ENCODE results near the gene DOCK1.

DOCK1 gene

DNA sequence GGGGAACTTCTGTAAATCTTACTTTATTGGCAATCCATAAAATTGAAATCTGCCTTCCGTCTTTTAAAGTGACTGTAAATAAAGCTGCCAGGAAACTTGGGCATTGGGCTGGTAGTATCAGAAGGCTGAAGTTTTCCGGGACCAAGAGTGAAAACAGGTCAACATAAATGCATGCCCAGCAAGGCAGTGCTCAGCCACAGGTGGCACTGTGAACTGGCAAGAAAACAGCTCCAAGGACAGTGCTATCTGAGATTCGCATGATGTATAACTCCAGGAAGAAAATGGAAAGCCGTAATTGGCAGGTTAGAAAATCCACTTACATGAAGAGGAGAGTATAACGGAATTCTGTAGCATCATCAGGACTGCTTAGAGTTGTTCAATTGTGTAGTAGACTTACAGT lies 293.1 kb downstream of the DOCK1 start:
- no peaks in the 10 kb centered on the region for H3K9me3 ChIP-seq (ENCODE audit: control insufficient read depth, low read length)
- H3K27ac ChIP-seq (ENCODE audit: insufficient read depth, low read length, poor library complexity, severe bottlenecking): no peak overlapping the region
- H3K36me3 ChIP-seq (ENCODE audit: control insufficient read depth, insufficient read depth, low read length): no peaks in the 10 kb centered on the region
- DNase-seq: no peak
- H3K4me3 ChIP-seq (ENCODE audit: insufficient read depth, low read depth, low read length, poor library complexity, severe bottlenecking): no peak overlapping the region
- peaks cover 10% of the 10 kb centered on the region for H3K27me3 ChIP-seq (replicated peaks; ENCODE audit: control insufficient read depth, insufficient read depth, low read length, poor library complexity, severe bottlenecking)
- H3K4me1 ChIP-seq (ENCODE audit: control insufficient read depth, insufficient read depth, low read length, poor library complexity, severe bottlenecking): no peaks in the 10 kb centered on the region

DNA sequence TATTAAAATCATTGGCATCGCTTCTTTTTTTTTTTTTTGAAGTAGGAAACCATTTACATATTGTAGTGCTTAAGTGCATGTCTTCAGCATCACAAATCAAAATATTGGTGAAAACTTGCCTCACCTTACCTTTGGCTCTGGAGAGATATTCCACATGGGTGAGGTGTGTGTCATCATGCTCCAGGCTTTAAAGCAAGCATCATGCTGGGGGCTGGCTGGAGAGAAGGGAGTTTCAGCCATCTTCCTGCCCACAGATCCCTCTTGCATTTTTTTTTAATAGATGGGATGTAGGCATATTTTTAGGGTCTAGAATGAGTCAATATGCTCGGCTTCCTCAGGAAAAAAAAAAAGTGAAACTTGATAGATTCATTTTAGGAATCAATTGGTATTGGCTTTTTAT lies 293.5 kb downstream of the DOCK1 start:
- Histone ChIP-seq H3K9me3 (ENCODE audit: control insufficient read depth, low read length) (no peaks in the 10 kb centered on the region), H3K27me3 (replicated peaks; ENCODE audit: control insufficient read depth, insufficient read depth, low read length, poor library complexity, severe bottlenecking) (peaks cover 10% of the 10 kb centered on the region), H3K4me1 (ENCODE audit: control insufficient read depth, insufficient read depth, low read length, poor library complexity, severe bottlenecking) (no peaks in the 10 kb centered on the region), H3K4me3 (ENCODE audit: insufficient read depth, low read depth, low read length, poor library complexity, severe bottlenecking) (no peak overlapping the region), H3K36me3 (ENCODE audit: control insufficient read depth, insufficient read depth, low read length) (no peaks in the 10 kb centered on the region), H3K27ac (ENCODE audit: insufficient read depth, low read length, poor library complexity, severe bottlenecking) (no peak overlapping the region)
- DNase-seq: no peak

DNA sequence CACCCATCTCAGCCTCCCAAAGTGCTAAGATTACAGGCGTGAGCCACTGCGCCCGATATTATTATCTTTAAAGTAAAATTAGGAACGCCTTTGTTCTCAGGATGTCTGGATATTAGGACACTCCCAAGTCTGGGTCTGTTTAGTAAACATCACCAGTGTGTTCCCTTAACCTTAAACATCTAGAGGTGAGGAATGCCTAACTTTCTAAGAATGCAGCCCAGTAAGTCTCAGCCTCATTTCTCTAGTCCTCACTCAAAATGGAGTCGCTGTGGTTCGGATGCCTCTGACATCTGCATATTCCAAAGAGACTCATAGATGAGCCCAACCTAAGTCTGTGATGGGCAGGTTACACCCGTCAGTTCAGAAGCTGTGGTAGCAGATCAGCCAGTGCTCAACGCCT lies 295.4 kb downstream of the DOCK1 start:
- DNase-seq: no peak

DNA sequence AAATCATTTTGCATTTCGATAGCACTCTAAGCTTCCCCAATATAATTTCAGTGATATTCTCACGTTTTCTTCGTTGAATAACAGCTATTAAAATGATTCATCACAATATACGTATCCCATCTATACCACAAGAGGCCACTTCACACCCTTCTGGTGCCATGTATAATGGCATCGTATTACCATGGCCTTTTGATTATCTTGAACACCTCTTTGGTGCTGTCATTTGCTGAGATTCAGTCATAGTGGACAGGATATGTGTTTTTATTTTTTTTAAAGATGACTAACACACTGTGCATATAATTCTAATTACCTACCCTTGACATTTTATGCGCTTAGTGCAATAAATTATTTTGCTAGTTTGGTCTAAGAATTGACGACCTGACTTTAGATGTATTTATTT lies 297.8 kb downstream of the DOCK1 start:
- Histone ChIP-seq H3K4me3 (ENCODE audit: insufficient read depth, low read depth, low read length, poor library complexity, severe bottlenecking) (no peak overlapping the region), H3K27me3 (replicated peaks; ENCODE audit: control insufficient read depth, insufficient read depth, low read length, poor library complexity, severe bottlenecking) (no peaks in the 10 kb centered on the region), H3K36me3 (ENCODE audit: control insufficient read depth, insufficient read depth, low read length) (no peaks in the 10 kb centered on the region), H3K9me3 (ENCODE audit: control insufficient read depth, low read length) (no peaks in the 10 kb centered on the region), H3K4me1 (ENCODE audit: control insufficient read depth, insufficient read depth, low read length, poor library complexity, severe bottlenecking) (no peaks in the 10 kb centered on the region), H3K27ac (ENCODE audit: insufficient read depth, low read length, poor library complexity, severe bottlenecking) (no peak overlapping the region)
- DNase-seq: no peak

More for the DNA sequence above, 295.4 kb downstream of the DOCK1 start:
- Histone ChIP-seq H3K36me3 (ENCODE audit: control insufficient read depth, insufficient read depth, low read length) (no peaks in the 10 kb centered on the region), H3K27ac (ENCODE audit: insufficient read depth, low read length, poor library complexity, severe bottlenecking) (no peak overlapping the region), H3K4me1 (ENCODE audit: control insufficient read depth, insufficient read depth, low read length, poor library complexity, severe bottlenecking) (no peaks in the 10 kb centered on the region), H3K9me3 (ENCODE audit: control insufficient read depth, low read length) (no peaks in the 10 kb centered on the region), H3K4me3 (ENCODE audit: insufficient read depth, low read depth, low read length, poor library complexity, severe bottlenecking) (no peak overlapping the region), H3K27me3 (replicated peaks; ENCODE audit: control insufficient read depth, insufficient read depth, low read length, poor library complexity, severe bottlenecking) (peaks cover 7% of the 10 kb centered on the region)

DNA sequence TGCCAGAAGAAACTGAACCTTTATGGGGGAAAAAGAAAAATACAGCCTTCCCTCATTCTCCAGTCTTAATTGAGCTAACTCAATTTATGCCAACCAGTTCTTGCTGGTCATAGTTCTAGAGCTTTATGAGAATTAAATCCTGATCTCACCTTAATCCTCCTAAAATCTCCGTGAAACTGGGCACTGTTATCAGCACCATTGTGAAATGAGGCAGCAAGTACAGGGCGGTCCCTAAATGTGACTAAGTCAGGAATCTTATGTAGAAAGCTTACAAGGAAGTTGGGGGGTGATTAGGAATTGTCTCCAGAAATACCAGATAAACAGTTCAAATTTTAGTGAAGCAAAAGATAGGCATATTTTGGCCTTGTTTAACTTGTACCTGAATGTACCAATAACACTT lies 301.9 kb downstream of the DOCK1 start:
- Histone ChIP-seq H3K36me3 (ENCODE audit: control insufficient read depth, insufficient read depth, low read length) (no peaks in the 10 kb centered on the region), H3K4me3 (ENCODE audit: insufficient read depth, low read depth, low read length, poor library complexity, severe bottlenecking) (no peak overlapping the region), H3K27me3 (replicated peaks; ENCODE audit: control insufficient read depth, insufficient read depth, low read length, poor library complexity, severe bottlenecking) (no peaks in the 10 kb centered on the region), H3K9me3 (ENCODE audit: control insufficient read depth, low read length) (no peaks in the 10 kb centered on the region), H3K27ac (ENCODE audit: insufficient read depth, low read length, poor library complexity, severe bottlenecking) (no peak overlapping the region), H3K4me1 (ENCODE audit: control insufficient read depth, insufficient read depth, low read length, poor library complexity, severe bottlenecking) (no peaks in the 10 kb centered on the region)
- no peak for DNase-seq

DNA sequence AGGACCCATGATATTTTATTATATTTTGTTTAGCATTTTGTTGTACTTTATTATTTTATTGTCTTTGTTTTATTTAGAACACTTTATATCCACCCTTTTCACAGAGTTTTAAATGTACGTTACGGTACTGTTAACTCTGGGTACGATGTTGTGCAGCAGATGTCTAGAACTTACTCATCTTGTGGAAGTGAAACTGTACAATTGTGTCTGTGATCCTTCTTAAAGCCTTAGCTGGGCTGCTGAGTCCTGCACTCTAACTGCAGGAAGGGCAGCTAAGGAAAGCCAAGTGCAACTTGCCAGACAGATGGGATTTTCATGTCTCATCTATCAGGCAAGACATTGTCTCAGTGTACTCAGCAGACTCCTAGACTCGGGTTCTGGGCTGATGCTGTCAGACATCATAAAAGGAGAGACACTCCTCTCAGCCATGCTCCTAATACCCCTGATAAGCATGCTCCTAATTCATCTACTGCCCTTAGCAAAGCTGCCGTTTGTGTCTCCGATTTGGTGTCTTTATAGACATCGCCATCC lies 305.8 kb downstream of the DOCK1 start:
- Histone ChIP-seq H3K27ac (ENCODE audit: insufficient read depth, low read length, poor library complexity, severe bottlenecking) (no peak overlapping the region), H3K36me3 (ENCODE audit: control insufficient read depth, insufficient read depth, low read length) (no peaks in the 10 kb centered on the region), H3K9me3 (ENCODE audit: control insufficient read depth, low read length) (no peaks in the 10 kb centered on the region), H3K4me3 (ENCODE audit: insufficient read depth, low read depth, low read length, poor library complexity, severe bottlenecking) (no peak overlapping the region), H3K27me3 (replicated peaks; ENCODE audit: control insufficient read depth, insufficient read depth, low read length, poor library complexity, severe bottlenecking) (no peaks in the 10 kb centered on the region), H3K4me1 (ENCODE audit: control insufficient read depth, insufficient read depth, low read length, poor library complexity, severe bottlenecking) (no peaks in the 10 kb centered on the region)
- no peak for DNase-seq

DNA sequence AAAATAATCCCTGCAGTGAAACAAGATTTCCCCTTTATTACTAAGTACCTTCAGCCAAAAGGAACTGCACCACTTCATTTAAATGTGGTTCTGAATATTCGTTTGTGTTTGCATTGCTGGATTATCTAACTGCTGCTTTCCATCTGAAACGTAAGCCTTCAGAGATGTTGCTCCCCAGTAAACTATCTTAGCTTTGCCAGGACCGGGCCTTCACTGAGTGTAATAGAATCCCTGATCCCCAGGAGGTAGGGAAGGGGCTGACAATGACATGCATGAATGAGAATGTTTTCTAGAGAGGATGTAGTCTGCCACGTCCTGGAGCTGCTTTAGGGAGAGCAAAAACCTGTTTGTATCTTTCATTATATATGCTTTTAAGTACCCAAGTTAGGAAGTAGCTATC lies 310.6 kb downstream of the DOCK1 start:
- H3K4me1 ChIP-seq (ENCODE audit: control insufficient read depth, insufficient read depth, low read length, poor library complexity, severe bottlenecking): no peaks in the 10 kb centered on the region
- no peak overlapping the region for H3K4me3 ChIP-seq (ENCODE audit: insufficient read depth, low read depth, low read length, poor library complexity, severe bottlenecking)
- no peaks in the 10 kb centered on the region for H3K27me3 ChIP-seq (replicated peaks; ENCODE audit: control insufficient read depth, insufficient read depth, low read length, poor library complexity, severe bottlenecking)
- H3K9me3 ChIP-seq (ENCODE audit: control insufficient read depth, low read length): no peaks in the 10 kb centered on the region
- H3K36me3 ChIP-seq (ENCODE audit: control insufficient read depth, insufficient read depth, low read length): no peaks in the 10 kb centered on the region
- no peak overlapping the region for H3K27ac ChIP-seq (ENCODE audit: insufficient read depth, low read length, poor library complexity, severe bottlenecking)
- DNase-seq: no peak

DNA sequence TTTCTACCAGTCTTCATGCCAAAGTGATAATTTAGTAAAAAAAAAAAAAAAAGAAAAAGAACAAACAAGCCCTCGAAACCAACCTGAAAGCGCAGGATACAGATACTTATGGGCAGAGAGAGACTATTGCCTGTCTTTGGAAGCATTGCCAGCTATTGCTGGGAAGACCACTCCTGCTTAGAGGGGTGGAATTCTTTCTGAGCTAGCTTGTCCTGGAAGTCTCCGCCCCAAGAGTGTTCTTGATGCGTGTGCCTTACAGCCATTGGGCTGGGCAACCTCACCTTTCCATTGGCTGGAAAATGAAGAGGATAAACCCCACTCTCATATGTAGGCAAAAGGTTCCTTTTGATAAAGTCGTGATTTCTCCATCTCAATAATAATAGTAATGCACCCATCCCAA lies 311.0 kb downstream of the DOCK1 start:
- Histone ChIP-seq H3K36me3 (ENCODE audit: control insufficient read depth, insufficient read depth, low read length) (no peaks in the 10 kb centered on the region), H3K4me1 (ENCODE audit: control insufficient read depth, insufficient read depth, low read length, poor library complexity, severe bottlenecking) (no peaks in the 10 kb centered on the region), H3K4me3 (ENCODE audit: insufficient read depth, low read depth, low read length, poor library complexity, severe bottlenecking) (no peak overlapping the region), H3K27me3 (replicated peaks; ENCODE audit: control insufficient read depth, insufficient read depth, low read length, poor library complexity, severe bottlenecking) (no peaks in the 10 kb centered on the region), H3K27ac (ENCODE audit: insufficient read depth, low read length, poor library complexity, severe bottlenecking) (no peak overlapping the region), H3K9me3 (ENCODE audit: control insufficient read depth, low read length) (no peaks in the 10 kb centered on the region)
- no peak for DNase-seq

DNA sequence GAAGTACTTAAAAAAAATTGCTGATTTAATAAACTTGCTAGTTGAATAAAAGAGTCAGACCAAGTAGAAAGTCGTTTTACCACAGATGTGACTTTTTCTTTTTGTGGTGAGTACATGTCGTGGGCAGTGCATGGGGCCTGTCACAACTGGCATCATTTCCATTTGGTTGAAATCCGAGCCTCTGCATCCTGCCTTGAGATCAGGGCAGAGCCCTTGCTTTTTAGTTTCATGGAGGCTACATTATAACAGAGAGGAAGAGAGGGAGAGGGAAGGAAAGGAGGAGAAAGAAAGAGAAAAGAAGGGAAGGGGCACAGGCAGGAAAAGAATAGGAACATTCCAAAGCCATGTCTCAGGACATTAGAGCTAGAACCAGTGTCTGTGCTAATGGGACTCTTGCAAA lies 311.6 kb downstream of the DOCK1 start:
- Histone ChIP-seq H3K36me3 (ENCODE audit: control insufficient read depth, insufficient read depth, low read length) (no peaks in the 10 kb centered on the region), H3K27ac (ENCODE audit: insufficient read depth, low read length, poor library complexity, severe bottlenecking) (no peak overlapping the region), H3K9me3 (ENCODE audit: control insufficient read depth, low read length) (no peaks in the 10 kb centered on the region), H3K27me3 (replicated peaks; ENCODE audit: control insufficient read depth, insufficient read depth, low read length, poor library complexity, severe bottlenecking) (no peaks in the 10 kb centered on the region), H3K4me1 (ENCODE audit: control insufficient read depth, insufficient read depth, low read length, poor library complexity, severe bottlenecking) (no peaks in the 10 kb centered on the region), H3K4me3 (ENCODE audit: insufficient read depth, low read depth, low read length, poor library complexity, severe bottlenecking) (no peak overlapping the region)
- DNase-seq: no peak

DNA sequence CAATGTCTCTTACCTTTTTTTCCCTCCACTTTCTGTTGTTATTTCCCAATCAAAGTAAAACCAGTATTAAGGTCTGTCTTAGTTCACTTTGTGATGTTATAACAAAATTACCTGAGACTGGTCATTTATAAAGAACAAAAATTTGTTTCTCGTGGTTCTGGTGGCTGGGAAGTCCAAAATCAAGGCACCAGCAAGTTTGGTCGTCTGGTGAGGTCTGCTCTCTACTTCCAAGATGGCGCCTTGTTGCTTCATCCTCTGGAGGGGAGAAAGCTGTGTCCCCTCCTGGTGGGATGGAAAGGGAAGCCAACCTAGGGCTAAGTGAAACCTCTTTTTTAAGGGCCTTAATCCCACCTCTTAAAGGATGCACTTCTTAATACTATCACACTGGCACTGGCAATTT lies 313.4 kb downstream of the DOCK1 start:
- Histone ChIP-seq H3K9me3 (ENCODE audit: control insufficient read depth, low read length) (no peaks in the 10 kb centered on the region), H3K27me3 (replicated peaks; ENCODE audit: control insufficient read depth, insufficient read depth, low read length, poor library complexity, severe bottlenecking) (no peaks in the 10 kb centered on the region), H3K27ac (ENCODE audit: insufficient read depth, low read length, poor library complexity, severe bottlenecking) (no peak overlapping the region), H3K4me3 (ENCODE audit: insufficient read depth, low read depth, low read length, poor library complexity, severe bottlenecking) (no peak overlapping the region), H3K36me3 (ENCODE audit: control insufficient read depth, insufficient read depth, low read length) (no peaks in the 10 kb centered on the region), H3K4me1 (ENCODE audit: control insufficient read depth, insufficient read depth, low read length, poor library complexity, severe bottlenecking) (no peaks in the 10 kb centered on the region)
- no peak for DNase-seq

DNA sequence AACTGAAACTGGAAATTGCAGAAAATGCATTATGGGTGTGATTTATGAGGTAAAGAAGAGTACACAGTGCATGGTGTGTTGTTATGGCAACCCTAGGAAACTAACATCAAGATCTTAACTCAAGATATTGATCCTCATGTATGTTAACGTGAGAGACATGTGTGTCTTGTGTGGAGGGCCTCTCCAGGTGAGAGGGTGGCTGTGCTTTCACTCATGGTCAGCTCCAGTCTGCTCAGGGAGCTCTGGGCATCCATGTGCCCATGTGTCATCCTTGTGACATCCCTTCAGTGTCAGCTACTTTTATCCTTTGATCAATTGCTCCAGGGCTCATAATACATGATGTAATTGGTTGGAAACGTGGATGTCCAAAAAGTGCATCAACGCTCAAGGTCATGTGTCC lies 316.1 kb downstream of the DOCK1 start:
- Histone ChIP-seq H3K36me3 (ENCODE audit: control insufficient read depth, insufficient read depth, low read length) (no peaks in the 10 kb centered on the region), H3K27me3 (replicated peaks; ENCODE audit: control insufficient read depth, insufficient read depth, low read length, poor library complexity, severe bottlenecking) (no peaks in the 10 kb centered on the region), H3K4me1 (ENCODE audit: control insufficient read depth, insufficient read depth, low read length, poor library complexity, severe bottlenecking) (no peaks in the 10 kb centered on the region), H3K27ac (ENCODE audit: insufficient read depth, low read length, poor library complexity, severe bottlenecking) (no peak overlapping the region), H3K9me3 (ENCODE audit: control insufficient read depth, low read length) (no peaks in the 10 kb centered on the region), H3K4me3 (ENCODE audit: insufficient read depth, low read depth, low read length, poor library complexity, severe bottlenecking) (no peak overlapping the region)
- DNase-seq: no peak

All from effector memory CD4-positive, alpha-beta T cell (primary cell).